ENCODE measurements around the gene SERTAD2. TPM values are rescaled to one million over a fixed set of nuclear protein-coding genes. Genes with fewer than 3 reads are reported as not detected.

Gene SERTAD2
- total RNA-seq, 4 donors from 2014 or later = 5.4 to 22.1 (median 13.2) TPM

GRCh38 chr2:64678771-64679590 is 25.3 kb upstream of the SERTAD2 start:
- no peak overlapping the region for H3K27ac ChIP-seq
- TF ChIP-seq POLR2AphosphoS5 (IDR thresholded peaks at IDR 0.05) = no peak
- no peak for TF ChIP-seq EP300 (IDR thresholded peaks at IDR 0.05; ENCODE audit: low read depth)
- no peak for TF ChIP-seq POLR2A (IDR thresholded peaks at IDR 0.05)
- no peaks in the 10 kb centered on the region for H3K27me3 ChIP-seq
- H3K4me3 ChIP-seq = no peak overlapping the region
- no peak for DNase-seq
- no peaks in the 10 kb centered on the region for H3K36me3 ChIP-seq
- in situ Hi-C loops (cut with MboI; ENCODE audit: low pct_ligation_motif_present in 1 of 4, low pct_unique_long_range_greater_than_20kb in 1 of 4, low sequenced_read_pairs in 3 of 4) = no loop called here
- 51 to 53% methylated on average over 3 of the region's 3 CpGs for WGBS, 2 donors (ENCODE audit: low coverage in 1 of 2)
- intact Hi-C loops (cut with DNase I; ENCODE audit: low total_unique reads) = loop anchor here (10.0 kb wide), 1 partner anchor 46 kb away; no protein-coding TSS in a partner anchor
- no peaks in the 10 kb centered on the region for H3K9me3 ChIP-seq
- peaks cover 0 to 25% (median 0%) of the 10 kb centered on the region in 4 donors for H3K4me1 ChIP-seq

- H3K4me1 ChIP-seq = peaks cover 0 to 29% (median 0%) of the 10 kb centered on the region in 4 donors
- WGBS, 2 donors (ENCODE audit: low coverage in 1 of 2) = 79 to 82% methylated on average over 3 of the region's 3 CpGs
- in situ Hi-C loops (cut with MboI; ENCODE audit: low pct_ligation_motif_present in 1 of 4, low pct_unique_long_range_greater_than_20kb in 1 of 4, low sequenced_read_pairs in 3 of 4) = no loop called here
Measured at GRCh38 chr2:64677530-64677929, 23.8 kb upstream of the SERTAD2 start.

DNA sequence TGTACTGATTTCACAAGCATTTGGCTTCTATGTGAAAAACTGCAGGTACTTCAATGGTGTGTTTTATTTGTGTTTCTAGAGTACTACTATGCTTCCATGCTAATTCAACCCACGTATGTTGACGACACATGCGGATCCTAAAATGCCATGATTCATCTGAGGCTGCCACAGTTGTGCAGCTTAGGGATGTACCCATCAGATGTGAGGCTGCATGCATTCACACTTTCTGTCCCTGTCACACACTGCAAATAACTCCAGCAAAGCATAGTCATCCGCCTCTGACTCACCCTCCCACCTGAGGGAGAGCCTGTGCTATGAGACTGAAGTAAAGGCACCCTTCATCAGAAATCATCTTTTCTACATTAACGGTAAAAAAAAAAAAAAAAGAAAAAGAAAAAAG is 22.1 kb upstream of the SERTAD2 start:
- in situ Hi-C loops (cut with MboI; ENCODE audit: low pct_ligation_motif_present in 1 of 4, low pct_unique_long_range_greater_than_20kb in 1 of 4, low sequenced_read_pairs in 3 of 4) = no loop called here
- 75 to 79% methylated on average over 5 of the region's 5 CpGs for WGBS, 2 donors (ENCODE audit: low coverage in 1 of 2)

More at GRCh38 chr2:64677530-64677929, 23.8 kb upstream of the SERTAD2 start:
- Histone ChIP-seq H3K36me3 (no peaks in the 10 kb centered on the region), H3K4me3 (no peak overlapping the region), H3K27me3 (no peaks in the 10 kb centered on the region), H3K27ac (no peak overlapping the region), H3K9me3 (no peaks in the 10 kb centered on the region)
- intact Hi-C loops (cut with DNase I; ENCODE audit: low total_unique reads) = loop anchor here (10.0 kb wide), 1 partner anchor 47 kb away; no protein-coding TSS in a partner anchor
- no peak for DNase-seq
- TF ChIP-seq, protein P1, sequence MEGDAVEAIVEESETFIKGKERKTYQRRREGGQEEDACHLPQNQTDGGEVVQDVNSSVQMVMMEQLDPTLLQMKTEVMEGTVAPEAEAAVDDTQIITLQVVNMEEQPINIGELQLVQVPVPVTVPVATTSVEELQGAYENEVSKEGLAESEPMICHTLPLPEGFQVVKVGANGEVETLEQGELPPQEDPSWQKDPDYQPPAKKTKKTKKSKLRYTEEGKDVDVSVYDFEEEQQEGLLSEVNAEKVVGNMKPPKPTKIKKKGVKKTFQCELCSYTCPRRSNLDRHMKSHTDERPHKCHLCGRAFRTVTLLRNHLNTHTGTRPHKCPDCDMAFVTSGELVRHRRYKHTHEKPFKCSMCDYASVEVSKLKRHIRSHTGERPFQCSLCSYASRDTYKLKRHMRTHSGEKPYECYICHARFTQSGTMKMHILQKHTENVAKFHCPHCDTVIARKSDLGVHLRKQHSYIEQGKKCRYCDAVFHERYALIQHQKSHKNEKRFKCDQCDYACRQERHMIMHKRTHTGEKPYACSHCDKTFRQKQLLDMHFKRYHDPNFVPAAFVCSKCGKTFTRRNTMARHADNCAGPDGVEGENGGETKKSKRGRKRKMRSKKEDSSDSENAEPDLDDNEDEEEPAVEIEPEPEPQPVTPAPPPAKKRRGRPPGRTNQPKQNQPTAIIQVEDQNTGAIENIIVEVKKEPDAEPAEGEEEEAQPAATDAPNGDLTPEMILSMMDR (IDR thresholded peaks at IDR 0.05) = no peak
- TF ChIP-seq POLR2A (IDR thresholded peaks at IDR 0.05) (no peak), POLR2AphosphoS5 (IDR thresholded peaks at IDR 0.05) (no peak), EP300 (IDR thresholded peaks at IDR 0.05; ENCODE audit: low read depth) (no peak)

GRCh38 chr2:64672708-64673107 is 19.0 kb upstream of the SERTAD2 start:
- TF ChIP-seq POLR2A (IDR thresholded peaks at IDR 0.05) = no peak
- no peak for TF ChIP-seq EP300 (IDR thresholded peaks at IDR 0.05; ENCODE audit: low read depth)
- no peak for TF ChIP-seq POLR2AphosphoS5 (IDR thresholded peaks at IDR 0.05)
- TF ChIP-seq, protein P1 (IDR thresholded peaks at IDR 0.05) = no peak
- intact Hi-C loops (cut with DNase I; ENCODE audit: low total_unique reads) = loop anchor here (10.0 kb wide), 1 partner anchor 52 kb away; no protein-coding TSS in a partner anchor
- Histone ChIP-seq H3K4me3 (no peak overlapping the region), H3K27me3 (no peaks in the 10 kb centered on the region), H3K9me3 (no peaks in the 10 kb centered on the region), H3K36me3 (no peaks in the 10 kb centered on the region), H3K27ac (no peak overlapping the region), H3K4me1 (peaks cover 0 to 17% (median 0%) of the 10 kb centered on the region in 4 donors)
- WGBS, 2 donors (ENCODE audit: low coverage in 1 of 2) = 28 to 30% methylated on average over 2 of the region's 2 CpGs
- DNase-seq = no peak
- in situ Hi-C loops (cut with MboI; ENCODE audit: low pct_ligation_motif_present in 1 of 4, low pct_unique_long_range_greater_than_20kb in 1 of 4, low sequenced_read_pairs in 3 of 4) = no loop called here

More for the DNA sequence above, 22.1 kb upstream of the SERTAD2 start:
- no peak overlapping the region for H3K27ac ChIP-seq
- no peaks in the 10 kb centered on the region for H3K27me3 ChIP-seq
- H3K4me3 ChIP-seq = no peak overlapping the region
- no peaks in the 10 kb centered on the region for H3K9me3 ChIP-seq
- DNase-seq = no peak
- TF ChIP-seq, protein P1 (IDR thresholded peaks at IDR 0.05) = no peak
- TF ChIP-seq POLR2A (IDR thresholded peaks at IDR 0.05) = no peak
- TF ChIP-seq POLR2AphosphoS5 (IDR thresholded peaks at IDR 0.05) = no peak
- TF ChIP-seq EP300 (IDR thresholded peaks at IDR 0.05; ENCODE audit: low read depth) = no peak
- intact Hi-C loops (cut with DNase I; ENCODE audit: low total_unique reads) = loop anchor here (10.0 kb wide), 1 partner anchor 49 kb away; no protein-coding TSS in a partner anchor
- H3K4me1 ChIP-seq = peaks cover 0 to 22% (median 0%) of the 10 kb centered on the region in 4 donors
- H3K36me3 ChIP-seq = no peaks in the 10 kb centered on the region

All from transverse colon (tissue), 4 donors.